Stimulated activated CD4-positive, alpha-beta T cell treated with anti-CD3 and anti-CD28 coated beads, Interleukin-4, amount 100 ng/mL, for 24 hours (primary cell): ENCODE results near the gene TRIM29.

Source experiments
- DNase-seq: peaks from one replicate; pipeline ENCODE4 v3.0.0-alpha.2; 2020

Gene TRIM29

GRCh38 chr11:120061761-120062560 is 76.0 kb downstream of the TRIM29 start:
- no peak for DNase-seq
